ENCODE results near the gene PTPRN2.

Gene PTPRN2

DNA sequence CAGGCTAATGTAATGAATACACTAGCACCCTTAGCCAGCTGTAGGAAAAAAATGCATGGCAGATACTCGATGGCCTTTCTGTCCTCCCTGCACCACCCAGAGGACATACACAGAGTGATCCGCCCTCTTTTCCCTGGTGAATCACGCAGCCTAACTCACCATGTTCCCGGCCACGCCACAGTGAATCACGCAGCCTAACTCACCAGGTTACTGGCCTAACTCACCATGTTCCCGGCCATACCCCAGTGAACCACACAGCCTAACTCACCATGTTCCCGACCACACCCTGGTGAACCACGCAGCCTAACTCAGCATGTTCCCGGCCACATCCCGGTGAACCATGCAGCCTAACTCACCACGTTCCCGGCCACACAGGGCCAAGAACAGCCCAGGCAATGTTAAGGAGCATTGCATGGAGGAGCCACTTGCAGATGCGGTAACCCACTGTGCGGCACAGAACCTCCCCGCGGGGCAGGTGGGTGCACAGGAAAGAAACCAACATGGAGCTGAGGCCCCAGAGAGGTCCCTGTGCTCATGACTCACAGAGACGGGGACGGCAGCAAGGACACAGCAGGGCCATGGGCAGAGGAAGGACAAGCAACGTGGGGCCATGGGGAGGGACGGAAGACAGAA, 742.3 kb downstream of the PTPRN2 start:
- no peak overlapping the region for H3K4me3 ChIP-seq (ENCODE audit: low read depth, low read length)
- no peak for DNase-seq (ENCODE audit: low read depth)
- TF ChIP-seq, protein P1, sequence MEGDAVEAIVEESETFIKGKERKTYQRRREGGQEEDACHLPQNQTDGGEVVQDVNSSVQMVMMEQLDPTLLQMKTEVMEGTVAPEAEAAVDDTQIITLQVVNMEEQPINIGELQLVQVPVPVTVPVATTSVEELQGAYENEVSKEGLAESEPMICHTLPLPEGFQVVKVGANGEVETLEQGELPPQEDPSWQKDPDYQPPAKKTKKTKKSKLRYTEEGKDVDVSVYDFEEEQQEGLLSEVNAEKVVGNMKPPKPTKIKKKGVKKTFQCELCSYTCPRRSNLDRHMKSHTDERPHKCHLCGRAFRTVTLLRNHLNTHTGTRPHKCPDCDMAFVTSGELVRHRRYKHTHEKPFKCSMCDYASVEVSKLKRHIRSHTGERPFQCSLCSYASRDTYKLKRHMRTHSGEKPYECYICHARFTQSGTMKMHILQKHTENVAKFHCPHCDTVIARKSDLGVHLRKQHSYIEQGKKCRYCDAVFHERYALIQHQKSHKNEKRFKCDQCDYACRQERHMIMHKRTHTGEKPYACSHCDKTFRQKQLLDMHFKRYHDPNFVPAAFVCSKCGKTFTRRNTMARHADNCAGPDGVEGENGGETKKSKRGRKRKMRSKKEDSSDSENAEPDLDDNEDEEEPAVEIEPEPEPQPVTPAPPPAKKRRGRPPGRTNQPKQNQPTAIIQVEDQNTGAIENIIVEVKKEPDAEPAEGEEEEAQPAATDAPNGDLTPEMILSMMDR (IDR thresholded peaks at IDR 0.05; ENCODE audit: control insufficient read depth, extremely low read depth, insufficient read depth) = no peak

DNA sequence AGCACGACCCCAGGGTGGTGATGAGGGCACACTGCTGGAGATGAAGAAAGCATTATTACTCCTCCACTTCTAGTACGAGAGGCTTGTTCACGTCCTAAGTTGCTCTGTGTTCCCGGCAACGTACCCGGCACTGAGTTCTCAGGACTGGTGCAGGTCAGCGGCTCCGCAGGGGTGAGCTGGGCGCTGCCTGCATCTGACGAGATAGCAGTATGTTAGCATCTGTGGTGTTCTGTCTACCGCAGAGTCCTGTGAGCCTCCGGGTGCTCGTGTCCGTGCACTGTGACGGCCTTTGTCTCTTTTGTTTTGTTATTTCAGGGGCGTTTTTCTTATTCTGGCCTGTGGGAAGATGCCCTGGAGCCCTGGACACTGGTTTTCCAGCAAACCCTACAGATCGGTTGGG, 743.0 kb downstream of the PTPRN2 start:
- no peak overlapping the region for H3K4me3 ChIP-seq (ENCODE audit: low read depth, low read length)
- TF ChIP-seq, protein P1 (IDR thresholded peaks at IDR 0.05; ENCODE audit: control insufficient read depth, extremely low read depth, insufficient read depth) = no peak
- DNase-seq (ENCODE audit: low read depth) = no peak

DNA sequence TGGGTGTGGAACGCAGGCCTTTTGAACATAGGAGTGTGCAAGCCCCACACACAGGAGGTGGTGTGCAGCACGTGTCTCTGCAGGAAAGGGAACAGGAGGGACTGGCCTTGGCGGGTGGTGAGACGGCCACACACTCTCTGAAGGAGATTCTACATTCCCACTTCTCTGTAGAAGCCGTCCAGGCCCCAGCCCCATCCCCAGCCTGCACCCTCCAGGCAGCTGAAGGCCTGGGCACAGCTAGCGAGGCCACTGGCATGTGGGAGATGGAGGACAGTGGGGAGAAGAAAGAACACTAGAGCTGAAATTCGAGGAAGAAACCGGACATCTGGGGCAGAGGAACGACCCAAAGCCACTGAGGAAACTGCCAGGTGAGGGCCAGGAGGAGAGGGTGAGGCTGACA, 743.5 kb downstream of the PTPRN2 start:
- TF ChIP-seq, protein P1 (IDR thresholded peaks at IDR 0.05; ENCODE audit: control insufficient read depth, extremely low read depth, insufficient read depth) = no peak
- no peak for DNase-seq (ENCODE audit: low read depth)
- H3K4me3 ChIP-seq (ENCODE audit: low read depth, low read length) = no peak overlapping the region

DNA sequence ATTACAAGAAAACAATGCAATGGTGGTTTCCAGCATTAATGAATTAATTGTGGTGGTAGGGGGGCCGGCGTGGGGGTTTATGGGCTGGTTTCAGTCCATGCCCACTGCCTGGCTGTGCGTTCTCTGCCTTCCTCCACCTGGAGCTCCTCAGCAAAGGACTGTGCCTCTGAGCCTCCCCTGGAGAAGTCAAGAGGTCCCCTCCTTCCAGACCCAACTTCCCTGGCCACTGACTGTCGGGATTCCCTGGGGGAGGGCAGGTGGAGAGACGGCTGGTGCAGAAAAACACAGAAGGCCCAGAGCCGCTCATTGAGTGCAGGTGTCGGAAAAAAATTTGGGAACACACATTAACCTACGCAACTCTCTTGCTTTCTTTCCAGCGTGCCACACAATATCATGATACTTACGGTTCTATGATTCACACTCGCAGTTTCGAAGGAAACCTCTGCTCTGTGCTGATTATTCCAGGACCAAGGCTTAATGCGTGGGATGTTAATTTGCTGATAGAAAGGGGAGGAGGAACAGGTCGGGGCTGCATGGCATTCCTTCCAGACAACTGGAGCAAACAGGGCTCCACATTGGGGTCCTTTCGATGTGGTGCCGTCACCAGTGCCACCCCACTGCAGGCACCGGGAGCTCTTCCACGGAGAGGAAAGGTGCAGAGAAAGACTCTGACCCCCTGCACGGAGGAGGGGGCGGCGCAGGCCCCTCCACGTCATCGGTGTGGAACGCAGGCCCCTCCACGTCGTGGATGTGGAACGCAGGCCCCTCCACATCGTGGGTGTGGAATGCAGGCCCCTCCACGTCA, 744.1 kb downstream of the PTPRN2 start:
- H3K4me3 ChIP-seq (ENCODE audit: low read depth, low read length) = no peak overlapping the region
- no peak for DNase-seq (ENCODE audit: low read depth)
- TF ChIP-seq, protein P1 (IDR thresholded peaks at IDR 0.05; ENCODE audit: control insufficient read depth, extremely low read depth, insufficient read depth) = no peak

DNA sequence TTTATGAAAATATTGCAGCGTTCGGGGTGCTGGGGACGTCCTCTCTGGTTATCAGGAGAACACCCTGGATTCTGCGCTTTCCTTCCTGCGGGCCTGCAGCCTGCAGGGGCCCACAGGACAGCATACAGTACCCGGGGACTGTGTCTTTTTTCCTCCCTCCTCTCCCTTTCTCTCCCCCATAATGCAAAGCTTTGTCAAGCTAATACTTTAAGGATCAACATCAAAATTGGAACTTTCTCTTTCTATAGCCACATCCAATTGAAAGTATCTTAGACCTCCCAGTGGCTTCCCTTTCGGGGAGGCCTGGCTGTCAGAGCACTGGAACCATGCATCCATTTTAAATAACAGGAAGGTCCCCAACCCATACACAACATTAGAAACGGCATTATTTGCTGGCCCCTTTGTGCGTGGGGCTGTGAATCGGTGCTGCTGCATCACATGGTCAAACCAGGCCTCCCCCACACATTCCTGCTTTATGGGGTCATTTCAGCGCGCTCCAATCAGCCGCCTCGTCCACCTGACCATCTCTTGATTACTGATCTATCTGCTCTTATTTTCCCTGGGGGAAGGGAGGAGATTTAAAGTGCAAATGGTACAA, 745.8 kb downstream of the PTPRN2 start:
- TF ChIP-seq, protein P1 (IDR thresholded peaks at IDR 0.05; ENCODE audit: control insufficient read depth, extremely low read depth, insufficient read depth) = no peak
- no peak for DNase-seq (ENCODE audit: low read depth)
- H3K4me3 ChIP-seq (ENCODE audit: low read depth, low read length) = no peak overlapping the region

DNA sequence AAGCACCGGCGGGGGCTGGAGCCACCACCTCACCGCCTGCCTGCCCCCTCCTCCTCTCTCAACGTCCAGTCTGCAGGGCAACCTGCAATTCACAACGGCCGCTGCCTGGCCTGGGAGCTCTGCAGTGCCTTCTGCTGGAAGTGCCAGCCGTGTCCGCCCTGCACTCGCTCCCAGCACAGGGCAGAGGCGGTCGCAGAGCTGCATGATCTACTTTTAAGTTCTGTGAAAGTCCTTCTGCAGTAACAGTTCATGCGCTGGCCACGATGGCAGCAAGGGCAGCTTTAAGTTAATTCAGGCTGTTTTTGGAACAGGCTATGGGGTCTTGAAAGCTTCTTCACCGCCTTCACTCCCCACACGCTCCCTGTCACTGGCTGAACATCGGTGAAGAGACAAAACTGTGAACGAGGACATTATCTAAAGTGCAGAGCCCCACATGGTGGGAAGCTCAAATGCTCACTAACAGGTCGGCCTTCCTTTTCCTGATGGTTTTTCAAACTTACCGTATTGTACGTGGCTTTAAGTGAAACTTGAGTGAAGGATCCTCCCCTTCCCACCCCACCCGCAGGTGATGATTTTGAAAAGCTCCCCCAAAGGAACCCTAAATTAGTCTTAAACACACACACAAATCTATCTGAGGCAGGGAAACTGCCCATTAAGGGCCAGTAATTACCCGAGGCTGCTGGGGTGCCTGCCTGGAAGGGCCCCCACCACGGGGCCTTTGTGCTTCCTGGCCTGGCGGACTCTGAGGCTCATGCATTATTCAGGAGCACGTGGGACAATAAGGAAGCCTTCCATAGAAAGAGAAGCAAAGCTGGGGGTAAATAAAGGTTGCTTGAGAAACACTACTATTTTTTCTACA, 746.5 kb downstream of the PTPRN2 start:
- no peak overlapping the region for H3K4me3 ChIP-seq (ENCODE audit: low read depth, low read length)
- TF ChIP-seq, protein P1 (IDR thresholded peaks at IDR 0.05; ENCODE audit: control insufficient read depth, extremely low read depth, insufficient read depth) = peak; percentile 28; the same call in 1 of the 2 replicates
- no peak for DNase-seq (ENCODE audit: low read depth)

All from LNCaP clone FGC (cell line).